Activated effector memory CD4-positive, alpha-beta T cell treated with Interleukin-2 at 50 U/mL for 16 hours (primary cell): ENCODE measurements around the gene ASH1L.
"Not testable (repeated sequence)": the region's sequence is repeated elsewhere in the genome, so short reads cannot be mapped to it uniquely, and the experiment has no call there.

Source experiments
- DNase-seq: peaks from one replicate; pipeline ENCODE4 v3.0.0-alpha.2; 2020

ASH1L gene

GRCh38 chr1:155488419-155488818, 74.2 kb downstream of the ASH1L start:
- DNase-seq, result not testable (repeated sequence)

- no peak for DNase-seq
Observed at GRCh38 chr1:155487541-155487940, 75.1 kb downstream of the ASH1L start.

- DNase-seq, result not testable (repeated sequence)
Observed at GRCh38 chr1:155486952-155487351, 75.7 kb downstream of the ASH1L start.

- DNase-seq, result no peak
Observed at GRCh38 chr1:155485945-155486344, 76.7 kb downstream of the ASH1L start.

GRCh38 chr1:155485222-155485621, 77.4 kb downstream of the ASH1L start:
- DNase-seq, result no peak

GRCh38 chr1:155481741-155482241, 80.8 kb downstream of the ASH1L start:
- DNase-seq, result no peak

GRCh38 chr1:155479205-155479604, 83.4 kb downstream of the ASH1L start:
- DNase-seq, result no peak

- no peak for DNase-seq
Observed at GRCh38 chr1:155478270-155478852, 84.2 kb downstream of the ASH1L start.

GRCh38 chr1:155474146-155474545, 88.5 kb downstream of the ASH1L start:
- DNase-seq, result no peak

GRCh38 chr1:155473151-155473821, 89.3 kb downstream of the ASH1L start:
- no peak for DNase-seq

- no peak for DNase-seq
Observed at GRCh38 chr1:155472491-155473083, 90.0 kb downstream of the ASH1L start.

GRCh38 chr1:155471891-155472290, 90.7 kb downstream of the ASH1L start:
- DNase-seq, result no peak

- DNase-seq, result no peak
Observed at GRCh38 chr1:155471026-155471425, 91.6 kb downstream of the ASH1L start.

GRCh38 chr1:155466996-155467395, 95.6 kb downstream of the ASH1L start:
- DNase-seq, result no peak

GRCh38 chr1:155466617-155466972, 96.0 kb downstream of the ASH1L start:
- DNase-seq, result no peak

GRCh38 chr1:155463865-155464650, 98.5 kb downstream of the ASH1L start:
- DNase-seq, result no peak

- no peak for DNase-seq
Observed at GRCh38 chr1:155458111-155458510, 104.5 kb downstream of the ASH1L start.

- DNase-seq, result no peak
Observed at GRCh38 chr1:155457266-155457665, 105.3 kb downstream of the ASH1L start.

- no peak for DNase-seq
Observed at GRCh38 chr1:155455588-155456195, 106.9 kb downstream of the ASH1L start.

- DNase-seq, result no peak
Observed at GRCh38 chr1:155454096-155454495, 108.5 kb downstream of the ASH1L start.

GRCh38 chr1:155453141-155453540, 109.5 kb downstream of the ASH1L start:
- no peak for DNase-seq

- DNase-seq, result no peak
Observed at GRCh38 chr1:155451199-155451598, 111.4 kb downstream of the ASH1L start.

- not testable (repeated sequence) for DNase-seq
Observed at GRCh38 chr1:155442431-155442830, 120.2 kb downstream of the ASH1L start.
